HK-2 (cell line): ENCODE data around the gene MT1E.
A peak's percentile ranks its signal among the peaks of the same experiment; 100 is the strongest.
"Not testable (repeated sequence)": the region's sequence is repeated elsewhere in the genome, so short reads cannot be mapped to it uniquely, and the experiment has no call there.

Source experiments
- DNase-seq: peaks from one replicate; pipeline ENCODE4 v3.0.0-alpha.2; 2018; ENCODE audit not compliant: unreplicated experiment

Gene MT1E

DNA sequence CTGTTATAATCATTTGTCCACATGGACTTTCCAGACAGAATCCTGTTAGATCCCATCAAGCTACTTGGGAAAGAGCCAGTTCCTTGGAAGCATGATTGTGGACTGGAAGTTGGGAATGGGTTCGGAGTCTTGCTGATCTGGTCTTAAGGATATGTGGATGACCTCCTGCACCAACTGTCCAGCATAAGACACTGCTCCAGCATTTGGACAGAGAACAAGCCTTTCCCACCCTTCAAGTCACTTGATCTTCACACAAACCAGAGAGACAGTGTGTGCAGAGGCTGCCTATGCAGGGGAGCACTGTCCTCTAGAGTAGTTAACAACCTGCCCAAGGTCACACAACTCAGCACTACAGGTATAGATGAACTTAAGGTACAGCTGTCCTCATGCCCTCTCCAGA, 20.3 kb downstream of the MT1E start:
- DNase-seq, result no peak

DNA sequence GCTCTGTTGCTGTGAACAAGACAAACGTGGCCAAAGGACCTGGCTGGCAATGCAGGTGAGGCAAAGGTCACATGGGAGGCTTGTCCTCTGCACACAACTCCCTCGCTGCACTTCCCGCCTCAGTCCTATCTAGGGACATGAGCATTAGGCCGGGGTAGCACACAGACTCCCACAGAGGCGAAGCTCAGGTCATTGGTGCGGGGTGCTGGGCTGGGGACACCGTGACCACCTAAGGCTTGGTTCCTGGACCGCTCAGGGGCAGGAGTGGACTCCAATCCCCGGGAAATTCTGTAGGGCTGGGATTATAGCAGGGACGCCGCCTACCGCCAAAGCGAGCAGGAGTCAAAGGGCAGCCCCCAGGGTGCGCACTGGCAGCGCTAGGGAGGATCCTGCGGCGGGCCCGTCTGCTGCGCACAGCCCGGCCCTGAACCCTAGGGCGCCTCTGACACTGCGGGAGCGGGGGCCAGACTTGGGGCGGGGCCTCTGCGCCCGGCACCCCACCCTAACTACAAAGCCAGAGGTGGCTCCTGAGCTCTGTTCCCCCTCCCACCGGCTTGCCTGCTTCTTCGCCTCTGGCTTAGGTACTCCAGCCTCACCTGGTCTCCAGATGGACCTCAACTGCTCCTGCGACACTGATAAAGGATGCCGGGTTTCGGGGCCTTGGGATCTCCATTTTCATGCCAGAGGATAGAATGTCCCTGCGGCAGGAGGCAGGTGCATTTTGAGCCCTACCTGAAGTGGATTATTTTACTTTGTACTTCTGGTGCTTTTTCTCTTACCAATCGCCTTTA, 22.3 kb downstream of the MT1E start:
- DNase-seq, result no peak

DNA sequence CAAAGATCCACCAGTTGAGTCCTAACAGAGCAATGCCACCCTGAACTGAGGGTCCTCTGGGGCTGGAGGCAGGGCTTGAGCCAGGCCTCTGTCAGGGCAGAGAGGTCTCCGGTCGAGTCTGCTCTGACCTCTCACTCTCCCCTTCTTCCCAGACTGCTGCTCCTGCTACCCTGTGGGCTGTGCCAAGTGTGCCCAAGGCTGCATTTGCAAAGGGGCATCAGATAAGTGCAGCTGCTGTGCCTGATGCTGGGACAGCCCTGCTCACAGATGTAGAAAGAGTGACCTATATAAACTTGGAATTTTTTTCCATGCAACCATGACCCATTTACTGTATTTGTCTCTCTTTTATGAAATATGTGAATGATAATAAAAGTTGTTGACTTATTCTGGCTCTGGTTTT, 23.7 kb downstream of the MT1E start:
- DNase-seq, result no peak

DNA sequence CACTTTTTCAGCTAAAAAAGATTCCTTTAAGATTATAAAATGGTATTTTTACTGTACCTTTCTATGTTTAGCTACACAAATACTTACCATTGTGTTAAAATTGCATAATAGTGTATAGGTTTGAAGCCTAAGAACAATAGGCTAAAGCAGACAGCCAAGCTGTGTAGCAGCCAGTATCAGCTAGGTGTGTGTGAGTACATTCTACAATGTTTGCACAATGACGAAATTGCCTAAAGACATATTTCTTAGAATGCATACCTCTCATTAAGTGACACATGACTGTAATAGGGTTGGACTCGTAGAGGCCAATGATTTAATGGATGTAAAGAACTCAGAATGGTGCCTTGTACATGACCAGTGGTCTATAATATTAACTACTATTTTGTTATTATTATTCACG, 24.2 kb downstream of the MT1E start:
- no peak for DNase-seq

DNA sequence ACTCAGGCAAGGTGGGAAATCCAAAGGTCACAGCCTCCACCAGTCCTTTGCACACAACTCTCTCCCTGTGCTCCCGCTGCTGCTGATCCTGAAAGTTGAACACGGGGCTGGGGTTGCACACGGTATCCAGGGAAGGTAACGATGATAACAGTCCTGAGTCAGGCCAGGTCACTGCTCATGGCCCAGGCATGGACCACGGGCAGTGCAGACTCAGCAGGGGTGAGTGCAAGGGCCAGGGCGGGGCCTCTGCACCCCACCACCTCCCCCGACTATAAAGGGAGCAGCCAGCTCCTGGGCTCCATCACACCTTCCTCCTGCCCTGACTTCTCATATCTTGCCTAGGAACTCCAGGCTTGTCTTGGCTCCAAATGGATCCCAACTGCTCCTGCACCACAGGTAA, 26.0 kb downstream of the MT1E start, which contains the start of gene MT1B:
Gene MT1B (plus strand): TSS at position 301 of the 400 bp plus-strand sequence. CDS start 68 bp downstream, at position 369.
- no peak for DNase-seq

DNA sequence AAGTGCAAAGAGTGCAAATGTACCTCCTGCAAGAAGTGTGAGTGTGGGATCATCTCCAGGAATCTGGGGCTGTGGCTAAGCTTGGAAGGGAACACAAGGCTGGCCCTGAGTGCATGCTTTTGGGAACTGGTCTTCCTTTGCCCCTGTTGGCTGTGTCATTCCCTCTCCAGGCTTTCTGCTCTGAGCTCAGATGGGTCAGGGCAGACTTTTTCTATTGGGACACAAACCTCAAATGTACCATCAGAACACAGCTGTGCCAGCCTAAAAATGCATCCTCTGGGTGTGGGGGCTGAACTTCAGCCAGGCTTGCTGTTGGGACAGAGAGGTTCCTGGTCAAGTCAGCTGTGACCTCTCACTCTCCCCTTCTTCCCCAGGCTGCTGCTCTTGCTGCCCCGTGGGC, 27.0 kb downstream of the MT1E start:
- no peak for DNase-seq

DNA sequence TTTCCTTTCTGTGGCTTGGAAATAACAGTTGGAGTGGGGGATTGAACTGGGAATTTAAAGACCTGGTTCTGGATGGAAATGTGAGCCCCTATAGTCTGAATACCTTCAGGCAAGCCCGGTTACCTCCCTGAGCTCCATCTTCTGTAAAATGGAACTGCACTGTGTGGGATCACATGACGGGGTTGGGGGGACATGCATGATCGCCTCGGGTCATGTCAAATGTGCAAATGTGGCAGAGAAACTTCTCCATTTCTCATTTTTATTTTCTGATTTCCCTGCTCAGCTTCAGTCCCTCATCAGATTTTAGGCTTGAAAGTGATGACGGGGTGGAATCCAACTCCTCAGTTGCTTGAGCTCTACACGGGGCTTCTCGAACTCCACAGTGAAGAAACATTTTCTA, 27.6 kb downstream of the MT1E start:
- DNase-seq, result no peak

DNA sequence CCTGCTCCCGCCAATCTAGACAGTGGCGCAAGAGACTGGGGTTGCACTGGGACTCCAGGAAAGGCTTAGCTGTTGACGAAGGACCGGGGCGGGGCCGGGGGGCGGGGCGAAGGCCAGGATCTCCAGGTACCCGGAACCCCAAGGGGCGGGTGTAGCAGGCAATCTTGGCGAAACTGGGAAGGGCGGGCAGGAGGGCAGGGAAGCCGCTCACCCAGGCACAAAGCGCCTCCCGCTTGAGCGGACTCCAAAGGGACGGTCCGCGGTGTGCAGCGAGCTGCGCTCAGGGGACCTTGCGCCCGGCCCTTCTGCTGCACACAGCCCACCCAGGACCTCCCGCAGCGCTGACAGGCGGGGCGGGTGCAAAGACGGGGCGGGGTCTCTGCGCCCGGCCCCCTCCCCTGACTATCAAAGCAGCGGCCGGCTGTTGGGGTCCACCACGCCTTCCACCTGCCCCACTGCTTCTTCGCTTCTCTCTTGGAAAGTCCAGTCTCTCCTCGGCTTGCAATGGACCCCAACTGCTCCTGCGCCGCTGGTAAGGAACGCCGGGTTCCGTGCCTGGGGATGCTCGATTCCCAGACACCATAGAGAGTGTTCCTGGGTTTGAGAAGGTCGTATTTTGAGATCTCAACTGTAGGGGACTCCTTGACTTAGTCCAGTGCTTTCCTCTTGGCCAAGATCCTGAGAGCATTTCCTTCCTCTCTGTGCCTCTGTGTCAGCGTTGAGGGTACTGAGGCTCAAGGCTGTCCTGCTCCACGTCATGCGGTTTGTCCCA, 32.2 kb downstream of the MT1E start, which contains the start of gene MT1F:
Gene MT1F (plus strand): TSS at position 405 of the 772 bp plus-strand sequence. CDS start 100 bp downstream, at position 505.
- peak; percentile 93 for DNase-seq

DNA sequence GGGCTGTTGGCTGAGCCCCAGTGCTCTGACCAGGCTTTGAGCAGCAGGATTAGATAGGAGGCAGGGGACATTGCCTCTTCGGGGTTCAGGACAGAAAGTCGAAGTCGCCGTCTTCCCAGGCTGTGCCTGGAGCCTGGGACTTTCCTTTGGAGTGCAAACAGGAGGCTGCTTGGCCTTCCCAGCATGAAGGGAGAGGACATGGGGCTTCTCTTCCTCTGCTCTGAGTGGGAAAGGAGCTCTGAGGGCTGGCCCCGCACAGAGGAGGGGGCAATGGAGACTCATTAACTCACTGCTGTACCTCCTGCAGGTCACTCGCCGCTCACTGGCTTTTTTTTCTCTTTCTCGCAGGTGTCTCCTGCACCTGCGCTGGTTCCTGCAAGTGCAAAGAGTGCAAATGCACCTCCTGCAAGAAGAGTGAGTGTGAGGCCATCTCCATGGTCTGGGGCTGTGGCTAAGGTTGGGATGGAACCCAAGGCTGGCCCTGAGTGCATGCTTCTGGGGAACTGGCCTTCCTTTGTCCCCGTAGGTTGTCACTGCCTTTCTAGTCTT, 32.8 kb downstream of the MT1E start:
- no peak for DNase-seq

DNA sequence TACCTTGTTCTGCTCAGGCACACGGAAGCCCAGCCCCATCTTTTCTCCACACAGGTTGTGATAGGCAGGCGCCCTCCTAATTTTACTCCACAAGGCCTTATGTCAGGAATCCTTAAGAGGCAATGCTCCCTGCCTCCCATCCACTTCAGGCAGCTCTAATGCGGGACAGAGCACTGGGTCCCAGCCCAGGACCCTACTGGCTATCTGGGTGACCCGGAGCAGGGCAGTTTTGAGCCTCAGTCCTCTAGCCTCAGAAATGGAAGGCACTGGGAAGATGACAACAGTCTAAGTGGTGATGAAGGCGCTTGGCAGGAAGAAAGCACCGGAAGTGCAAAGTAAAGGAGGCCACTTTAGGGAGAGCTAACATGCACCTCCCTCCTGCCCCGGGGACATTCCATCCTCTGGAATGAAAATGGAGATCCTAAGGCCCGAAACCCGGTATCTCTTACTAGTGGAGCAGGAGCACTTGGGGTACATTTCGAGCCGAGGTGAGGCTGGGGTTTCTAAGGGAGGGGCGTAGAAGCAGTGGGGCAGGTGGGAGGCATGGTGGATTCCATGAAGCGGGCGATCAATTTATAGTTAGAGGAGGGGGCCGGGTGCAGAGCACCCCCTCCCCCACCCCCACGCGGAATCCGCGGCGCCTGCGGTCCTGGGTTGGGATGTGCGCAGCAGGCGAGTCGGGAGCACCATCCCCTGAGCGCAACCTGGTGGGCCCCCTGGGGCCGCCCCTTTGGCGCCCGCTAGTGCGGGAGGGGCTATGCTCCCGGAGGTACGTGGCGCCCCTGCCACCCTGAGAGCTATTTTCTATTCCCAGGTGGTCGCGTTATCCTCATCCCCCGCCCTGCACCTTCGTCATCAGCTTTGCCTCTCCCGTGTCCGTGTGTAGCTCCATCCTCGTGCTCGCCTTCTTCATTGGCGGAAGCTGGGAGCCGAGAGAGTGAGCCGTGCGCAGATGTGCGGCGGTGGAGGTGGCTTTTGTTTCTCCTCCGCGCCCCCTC, 37.1 kb downstream of the MT1E start:
- no peak for DNase-seq

DNA sequence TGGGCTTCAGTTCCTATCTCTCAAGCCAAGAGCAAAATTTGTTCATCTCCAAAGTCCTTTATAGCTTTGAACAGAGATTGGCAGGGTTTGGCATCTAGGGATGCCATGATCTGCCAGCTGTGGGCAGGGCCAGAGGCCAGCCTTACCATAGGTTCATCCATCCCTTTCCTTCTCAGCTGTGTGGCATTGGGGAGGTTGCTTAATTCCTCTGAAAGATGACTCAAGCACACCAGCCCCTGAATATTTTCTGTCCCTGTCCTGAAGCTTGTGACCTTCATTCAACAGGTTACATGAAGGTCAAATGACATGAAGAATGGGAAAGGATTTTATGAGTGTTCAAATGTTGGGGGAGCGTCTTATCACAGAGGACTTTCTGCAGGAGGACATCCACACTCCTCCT, 38.9 kb downstream of the MT1E start:
- no peak for DNase-seq

DNA sequence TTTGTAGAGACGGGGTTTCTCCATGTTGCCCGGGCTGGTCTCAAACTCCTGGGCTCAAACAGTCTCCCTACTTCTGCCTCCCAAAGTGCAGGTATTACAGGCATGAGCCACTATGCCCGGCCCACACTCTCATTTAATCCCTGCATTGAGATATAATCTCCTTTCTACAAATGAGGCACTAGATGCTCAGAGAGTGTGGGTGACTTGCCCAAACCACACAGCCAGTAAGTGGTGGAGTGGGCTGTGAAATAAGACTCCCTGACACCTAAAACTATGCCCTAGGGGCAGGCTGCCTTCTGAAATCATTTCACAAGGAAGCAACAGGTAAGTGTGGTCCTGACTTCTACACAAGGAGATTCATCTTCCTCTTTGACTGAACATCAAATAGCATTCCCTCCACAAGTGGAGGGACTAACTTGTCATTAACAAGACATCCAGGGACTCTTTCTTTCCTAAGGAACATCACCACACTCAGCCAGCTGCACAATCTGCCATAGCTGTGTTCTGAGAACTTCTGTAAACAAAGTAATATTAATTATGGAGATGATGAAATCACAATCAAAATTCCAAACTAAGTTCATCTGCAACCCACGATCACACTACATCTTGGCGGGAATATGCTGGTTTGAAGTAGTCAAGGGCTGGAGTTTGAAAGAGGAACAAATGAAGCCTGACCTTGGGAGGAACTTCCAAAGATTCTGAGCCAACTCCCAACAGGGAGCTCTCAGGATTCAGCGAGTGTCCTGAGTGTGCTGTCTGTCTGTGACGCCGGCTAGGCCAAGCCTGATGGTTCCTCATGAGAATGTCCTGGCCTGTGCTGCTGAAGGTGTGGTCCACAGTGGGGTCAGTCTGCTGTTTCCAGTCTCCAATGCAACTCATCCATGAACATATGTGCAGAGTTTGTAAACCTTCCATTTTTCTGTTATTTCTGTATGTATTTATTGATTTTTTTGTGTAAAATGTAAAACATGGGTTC, 40.0 kb downstream of the MT1E start:
- DNase-seq, result not testable (repeated sequence)

DNA sequence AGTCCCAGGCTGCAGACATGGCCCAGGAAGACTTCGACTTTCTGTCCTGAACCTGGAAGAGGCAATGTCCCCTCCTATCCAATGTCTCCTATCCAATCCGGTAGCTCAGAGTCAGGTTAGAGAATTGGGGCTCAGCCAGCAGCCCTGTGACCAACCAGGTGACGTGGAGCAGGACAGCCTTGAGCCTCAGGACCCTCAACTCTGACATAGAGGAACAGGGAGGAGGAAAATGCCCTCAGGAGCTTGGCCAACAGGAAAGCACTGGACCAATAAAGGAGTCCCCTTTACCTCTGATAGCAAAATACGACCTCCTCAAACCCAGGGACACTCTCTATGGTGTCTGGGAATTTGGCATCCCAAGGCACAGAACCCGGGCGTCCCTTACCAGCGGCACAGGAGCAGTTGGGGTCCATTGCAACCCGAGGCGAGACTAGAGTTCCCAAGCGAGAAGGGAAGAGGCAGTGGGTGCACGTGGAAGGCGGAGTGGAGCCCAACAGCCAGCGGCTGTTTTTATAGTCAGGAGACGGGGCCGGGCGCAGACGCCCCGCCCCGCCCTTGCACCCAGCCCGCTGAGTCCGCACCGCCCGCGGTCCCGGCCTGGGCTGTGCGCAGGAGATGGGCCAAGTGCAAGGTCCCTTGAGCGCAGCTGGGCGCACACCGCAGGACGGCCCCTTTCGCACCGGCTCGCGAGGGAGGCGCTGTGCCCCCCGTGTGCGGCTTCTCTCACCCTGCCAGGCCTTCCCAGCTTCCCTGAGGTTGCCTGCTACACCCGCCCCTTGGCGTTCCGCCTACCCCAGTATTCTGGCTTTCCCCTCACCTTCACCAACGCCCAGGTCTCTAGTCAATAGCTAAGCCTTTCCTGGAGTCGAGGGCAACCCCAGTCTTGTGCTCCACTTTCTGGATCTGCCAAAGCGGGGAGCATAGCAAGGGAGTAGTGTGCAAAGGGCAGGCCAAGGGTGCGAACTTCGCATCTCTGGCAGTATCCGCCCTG, 42.3 kb downstream of the MT1E start, which contains the start of gene MT1G:
Gene MT1G (minus strand): TSS at position 485 of the 991 bp plus-strand sequence. CDS start 72 bp downstream, at position 413.
- DNase-seq, result no peak

DNA sequence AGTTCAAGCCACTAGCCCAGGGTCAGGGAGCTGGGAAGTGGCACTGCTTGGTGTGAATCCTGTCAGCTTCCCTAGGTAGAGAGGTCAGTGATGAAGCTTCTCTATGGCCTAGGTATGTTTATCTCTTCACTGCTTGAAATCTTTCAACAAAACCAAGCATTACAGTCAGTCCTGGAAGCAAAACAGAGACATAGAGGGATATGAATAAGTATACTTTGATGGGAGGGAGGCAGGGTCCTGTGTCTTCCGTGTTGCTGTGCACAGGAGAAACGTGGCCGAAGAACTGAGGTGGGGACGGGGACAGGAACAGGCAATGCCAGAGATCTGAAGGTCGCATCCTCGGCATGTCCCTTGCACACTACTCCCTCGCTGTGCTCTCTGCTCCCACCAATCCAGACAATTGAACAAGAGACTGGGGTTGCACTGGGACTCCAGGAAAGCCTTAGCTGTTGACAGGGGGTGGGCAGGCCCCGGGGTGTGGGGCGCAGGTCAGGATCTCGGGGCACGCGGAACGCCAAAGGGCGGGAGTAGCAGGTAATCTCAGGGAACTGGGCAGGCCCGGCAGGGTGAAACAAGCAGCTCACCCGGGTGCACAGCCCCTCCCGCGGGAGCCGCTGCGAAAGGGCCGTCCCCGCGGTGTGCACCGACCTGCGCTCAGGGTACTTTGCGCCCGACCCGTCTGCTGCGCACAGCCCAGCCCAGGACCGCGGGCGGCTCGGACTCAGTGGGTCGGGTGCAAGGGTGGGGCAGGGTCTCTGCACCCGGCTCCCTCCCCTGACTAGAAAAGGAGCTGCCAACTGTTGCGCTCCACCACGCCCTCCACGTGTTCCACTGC, 43.6 kb downstream of the MT1E start, which contains the start of gene MT1H:
Gene MT1H (plus strand): TSS at position 810 of the 835 bp plus-strand sequence. CDS start 71 bp downstream, outside the sequence.
- no peak for DNase-seq

DNA sequence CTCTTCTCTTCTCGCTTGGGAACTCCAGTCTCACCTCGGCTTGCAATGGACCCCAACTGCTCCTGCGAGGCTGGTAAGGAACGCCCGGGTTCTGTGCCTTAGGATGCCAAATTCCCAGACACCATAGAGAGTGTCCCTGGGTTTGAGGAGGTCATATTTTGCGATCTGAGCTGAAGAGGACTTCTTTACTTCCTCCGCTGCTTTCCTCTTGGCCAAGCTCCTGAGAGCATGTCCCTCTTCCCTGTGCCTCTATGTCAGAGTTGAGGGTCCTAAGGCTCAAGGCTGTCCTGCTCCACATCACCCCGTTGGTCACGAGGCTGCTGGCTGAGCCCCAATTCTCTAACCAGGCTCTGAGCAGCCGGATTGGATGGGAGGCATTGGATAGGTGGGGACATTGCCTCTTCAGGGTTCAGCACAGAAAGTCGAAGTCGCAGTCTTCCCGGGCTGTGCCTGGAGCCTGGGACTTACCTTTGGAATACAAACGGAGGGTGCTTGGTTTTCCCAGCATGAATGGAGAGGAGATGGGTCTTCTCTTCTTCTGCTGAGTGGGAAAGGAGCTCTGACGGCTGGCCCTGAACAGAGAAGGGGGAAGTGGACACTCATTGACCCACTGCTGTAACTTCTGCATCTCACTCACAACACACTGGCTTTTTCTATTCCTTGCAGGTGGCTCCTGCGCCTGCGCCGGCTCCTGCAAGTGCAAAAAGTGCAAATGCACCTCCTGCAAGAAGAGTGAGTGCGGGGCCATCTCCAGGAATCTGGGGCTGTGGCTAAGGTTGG, 44.4 kb downstream of the MT1E start:
- DNase-seq, result no peak

DNA sequence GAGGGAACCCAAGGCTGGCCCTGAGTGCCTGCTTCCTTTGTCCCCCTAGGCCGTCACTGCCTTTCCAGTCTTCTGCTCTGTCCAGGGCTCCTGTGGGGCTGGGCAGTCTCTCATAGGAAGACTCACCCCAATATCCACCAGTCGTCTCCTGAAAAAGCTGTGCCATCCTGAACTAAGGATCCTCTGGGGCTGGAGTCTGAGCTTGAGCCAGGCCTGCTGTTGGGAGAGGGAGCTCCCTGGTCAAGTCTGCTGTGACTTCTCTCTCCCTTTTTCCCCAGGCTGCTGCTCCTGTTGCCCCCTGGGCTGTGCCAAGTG, 45.0 kb downstream of the MT1E start:
- DNase-seq, result no peak

DNA sequence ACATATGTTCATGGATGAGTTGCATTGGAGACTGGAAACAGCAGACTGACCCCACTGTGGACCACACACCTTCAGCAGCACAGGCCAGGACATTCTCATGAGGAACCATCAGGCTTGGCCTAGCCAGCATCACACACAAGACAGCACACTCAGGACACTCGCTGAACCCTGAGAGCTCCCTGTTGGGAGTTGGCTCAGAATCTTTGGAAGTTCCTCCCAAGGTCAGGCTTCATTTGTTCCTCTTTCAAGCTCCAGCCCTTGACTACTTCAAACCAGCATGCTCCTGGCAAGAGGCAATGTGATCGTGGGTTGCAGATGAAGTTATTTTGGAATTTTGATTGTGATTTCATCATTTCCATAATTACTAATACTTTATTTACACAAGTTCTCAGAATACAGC, 46.1 kb downstream of the MT1E start:
- not testable (repeated sequence) for DNase-seq
